Measurements from ENCODE around the gene CHEK2. TPM values are rescaled to one million over a fixed set of nuclear protein-coding genes. Genes with fewer than 3 reads are reported as not detected.

CHEK2 gene
- total and polyA plus RNA-seq, 10 of the 15 experiments (the other 5 are each of a cell fraction or from before 2014, with no cell fraction given) = 15.7 to 59.7 (median 22.7) TPM

GRCh38 chr22:28772633-28773460, 31.2 kb upstream of the CHEK2 start, which contains the start of gene CCDC117 (continued):
- no peak for TF ChIP-seq E2F8 (IDR thresholded peaks at IDR 0.05; ENCODE audit: low read depth, partially characterized antibody)
- no peak for TF ChIP-seq TBL1XR1 (IDR thresholded peaks at IDR 0.05; ENCODE audit: low read depth, low read length)
- peak; percentile 76 for TF ChIP-seq MXI1 (IDR thresholded peaks at IDR 0.05; ENCODE audit: low read depth, low read length)
- peak; percentile 91 for TF ChIP-seq TARDBP (IDR thresholded peaks at IDR 0.05; ENCODE audit: borderline replicate concordance)
- TF ChIP-seq NRF1 (conservative IDR thresholded peaks at IDR 0.05; ENCODE audit: low read depth, low read length) = no peak
- no peak for TF ChIP-seq FOXK2 (IDR thresholded peaks at IDR 0.05)
- TF ChIP-seq NR2C2 (IDR thresholded peaks at IDR 0.05; ENCODE audit: borderline replicate concordance, control insufficient read depth, insufficient read length, low read depth) = no peak
- no peak for TF ChIP-seq HDAC2 (IDR thresholded peaks at IDR 0.05)
- no peak for TF ChIP-seq YY1 (IDR thresholded peaks at IDR 0.05; ENCODE audit: low read depth, low read length)
- no peak for TF ChIP-seq MLLT1 (IDR thresholded peaks at IDR 0.05)
- 0 out of 2 replicates have a peak, but pooled peaks have one; percentile 5 for TF ChIP-seq TCF12 (IDR thresholded peaks at IDR 0.05; ENCODE audit: low read depth, low read length)
- no peak for TF ChIP-seq CHD1 (IDR thresholded peaks at IDR 0.05; ENCODE audit: low read depth, low read length)
- 0 out of 2 replicates have a peak, but pooled peaks have one; percentile 31 for TF ChIP-seq RCOR1 (conservative IDR thresholded peaks at IDR 0.05; ENCODE audit: low read depth, low read length)
- TF ChIP-seq REST (IDR thresholded peaks at IDR 0.05; ENCODE audit: low read depth, low read length) = no peak
- no peak for TF ChIP-seq SP1 (IDR thresholded peaks at IDR 0.05; ENCODE audit: low read depth, low read length)
- TF ChIP-seq NFYB (IDR thresholded peaks at IDR 0.05; ENCODE audit: insufficient read depth, low read depth, low read length) = no peak
- TF ChIP-seq CREB1 (IDR thresholded peaks at IDR 0.05; ENCODE audit: low read depth) = peak; percentile 89
- TF ChIP-seq MTA3 (IDR thresholded peaks at IDR 0.05; ENCODE audit: borderline replicate concordance, low read length) = no peak

Measured in GM12878 (cell line).